Left forelimb (tissue), 1 donor: ENCODE measurements around the gene SCYGR7.
A peak's percentile ranks its signal among the peaks of the same experiment; 100 is the strongest.

Source experiments
- DNase-seq: peaks from one replicate; pipeline ENCODE4 v3.0.0-alpha.2; 2018; ENCODE audit warnings: low spot score

SCYGR7 gene

GRCh38 chr2:227759411-227760118, 31.4 kb downstream of the SCYGR7 start:
- DNase-seq, result no peak

DNA sequence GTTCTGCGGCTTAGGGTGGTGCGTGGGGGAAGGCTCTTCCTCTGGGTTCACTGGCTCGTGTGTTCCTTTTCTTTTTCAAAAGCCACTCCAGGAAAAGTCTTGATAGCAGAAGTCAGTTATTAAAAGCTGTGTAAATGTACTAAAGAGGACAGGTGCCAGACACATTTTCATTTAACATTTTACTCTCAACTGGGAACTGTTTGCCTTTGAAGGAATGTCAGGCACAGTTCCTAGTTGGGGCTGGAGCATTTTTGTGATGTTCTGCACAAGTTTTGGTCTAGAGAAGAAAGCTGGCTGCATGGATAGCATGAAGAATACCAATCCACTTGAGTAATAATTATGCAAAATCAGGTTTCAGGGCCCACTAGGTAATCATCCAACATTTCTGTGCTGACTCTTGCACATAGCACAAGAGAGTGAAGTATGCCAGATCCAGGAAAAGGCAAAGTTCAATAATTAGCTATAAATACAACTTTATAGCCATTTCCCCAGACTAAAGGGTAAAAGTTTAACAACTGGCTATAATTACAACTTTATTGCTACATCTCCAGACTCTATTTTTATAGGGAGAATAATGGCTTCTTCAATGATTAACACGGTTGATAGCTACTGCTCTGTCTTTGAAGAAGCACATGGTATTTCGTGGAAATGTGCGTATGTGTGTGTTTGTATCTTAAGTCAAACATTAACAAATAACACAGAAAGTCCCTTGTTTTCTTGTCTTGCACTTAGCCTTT, 33.8 kb downstream of the SCYGR7 start:
- DNase-seq, result no peak

- DNase-seq, result no peak
These were observed 37.7 kb downstream of the SCYGR7 start for GRCh38 chr2:227765788-227766372.

GRCh38 chr2:227766373-227766883, 38.3 kb downstream of the SCYGR7 start:
- peak; percentile 85 for DNase-seq

- no peak for DNase-seq
These were observed 39.7 kb downstream of the SCYGR7 start for GRCh38 chr2:227767830-227768229.

DNA sequence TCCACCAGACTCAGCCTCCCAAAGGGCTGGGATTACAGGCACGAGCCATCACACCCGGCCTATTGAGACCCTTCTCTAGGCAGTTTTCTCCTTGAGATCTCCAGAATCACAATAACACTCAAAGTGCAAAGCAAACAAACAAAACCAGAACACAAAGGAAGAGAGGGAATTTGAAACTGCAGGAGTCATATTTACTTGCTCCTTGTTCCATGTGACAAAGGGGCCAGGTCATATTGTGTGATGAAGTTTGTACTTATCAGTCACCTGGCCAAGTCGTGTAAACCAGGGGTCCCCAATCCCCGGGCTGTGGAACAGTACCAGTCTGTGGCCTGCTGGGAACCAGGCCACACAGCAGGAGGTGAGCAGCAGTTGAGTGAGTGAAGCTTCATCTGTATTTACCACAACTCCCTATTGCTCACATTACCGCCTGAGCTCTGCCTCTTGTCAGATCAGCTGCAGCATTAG, 44.1 kb downstream of the SCYGR7 start:
- DNase-seq, result no peak

GRCh38 chr2:227772932-227773331, 44.8 kb downstream of the SCYGR7 start:
- no peak for DNase-seq

- no peak for DNase-seq
These were observed 46.0 kb downstream of the SCYGR7 start for GRCh38 chr2:227774011-227774624.

DNA sequence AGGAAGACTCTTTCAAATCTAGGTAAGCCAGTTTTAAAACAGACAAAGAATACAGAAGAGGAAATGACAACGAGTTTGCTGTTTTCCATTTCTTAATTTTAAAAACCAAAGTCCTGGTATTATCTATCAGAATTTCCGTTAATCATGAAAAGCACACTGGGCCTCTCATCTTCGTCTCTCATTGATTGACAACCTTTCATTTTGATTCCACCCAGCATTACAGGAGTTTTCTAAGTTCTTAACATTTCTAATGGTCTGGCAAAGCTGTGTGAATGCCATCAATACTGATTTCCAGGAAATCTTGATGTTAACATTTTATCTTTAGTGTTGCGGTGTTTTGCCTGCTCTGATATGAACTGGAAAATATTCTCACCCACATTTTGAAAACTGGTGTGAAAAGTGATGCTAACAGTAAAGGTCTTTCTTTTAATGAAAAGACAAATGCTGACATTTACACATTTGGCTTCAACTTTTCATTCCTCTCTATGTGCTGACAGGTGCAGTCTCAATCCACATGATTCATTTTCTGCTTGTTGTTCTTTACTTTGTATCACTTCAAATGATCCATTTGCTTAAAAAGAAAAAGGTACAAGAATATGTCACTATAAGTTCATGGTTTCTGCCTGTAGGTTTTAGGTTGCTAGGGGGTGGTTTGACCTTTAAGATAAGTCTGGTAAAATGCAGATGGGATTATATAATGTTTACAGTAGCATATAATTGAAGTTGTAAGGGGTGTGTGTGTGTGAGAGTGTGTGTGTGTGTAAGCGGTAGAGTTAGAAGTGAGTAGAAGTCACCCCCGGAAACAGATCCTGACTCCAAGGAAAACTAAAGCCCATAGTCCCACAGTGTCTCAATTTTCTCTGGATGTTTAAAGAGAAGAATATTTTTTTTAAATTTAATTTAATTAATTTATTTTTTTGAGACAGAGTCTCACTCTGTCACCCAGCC, 47.0 kb downstream of the SCYGR7 start:
- no peak for DNase-seq
